Testis (tissue), 3 donors: ENCODE data around the gene LY6G6C. TPM values are rescaled to one million over a fixed set of nuclear protein-coding genes. Genes with fewer than 3 reads are reported as not detected.
"Not testable (repeated sequence)": the region's sequence is repeated elsewhere in the genome, so short reads cannot be mapped to it uniquely, and the experiment has no call there.

ENCODE experiments used
- DNase-seq: peaks from one replicate; pipeline ENCODE4 v3.0.0-alpha.2; 2019
- H3K27ac ChIP-seq, 2 donors: fragments of 200-600 bp; sonication (generic); one replicate each; pipeline ENCODE4 v1.5.1; 2019
- H3K27me3 ChIP-seq: fragments of 200-600 bp; sonication (generic); one replicate; pipeline ENCODE4 v1.5.1; 2019
- H3K36me3 ChIP-seq: fragments of 200-600 bp; sonication (generic); one replicate; pipeline ENCODE4 v1.5.1; 2017; ENCODE audit warnings: low read depth; ENCODE audit errors: missing control alignments
- H3K4me1 ChIP-seq: fragments of 200-600 bp; sonication (generic); one replicate; pipeline ENCODE4 v1.5.1; 2019
- H3K4me3 ChIP-seq, 2 donors: fragments of 200-600 bp; sonication (generic); one replicate each; pipeline ENCODE4 v1.5.1; 2017 to 2019
- H3K9me3 ChIP-seq: fragments of 200-600 bp; sonication (generic); one replicate; pipeline ENCODE4 v1.5.1; 2017
- POLR2A ChIP-seq: fragments of 450-650 bp; IDR thresholded peaks from one replicate; pipeline ENCODE4 v1.6.1; 2017; ENCODE audit warnings: antibody characterized with exemption, mild to moderate bottlenecking, moderate library complexity
- WGBS, 2 donors: methylation state at CpG; one replicate each; pipeline ENCODE4 v1.1.5; 2018; 5-methylcytosine and 5-hydroxymethylcytosine counted together
- intact Hi-C: fragments of 100-400 bp; cut with DNase I; formaldehyde crosslinking; loops from one replicate; pipeline ENCODE4 v1.15.1; 2023; ENCODE audit warnings: low total_unique reads
- polyA plus RNA-seq: library from polyadenylated mRNA; stranded (reverse); fragments of 350-450 nt; fragmentation: Illumina TruSeq; extraction: RNeasy Lipid Tissue Mini Kit (QIAGEN cat#74804); gene quantifications from one replicate; pipeline ENCODE4 v1.2.3, GENCODE V29; 2014; ENCODE audit warnings: low read depth, low replicate concordance; ENCODE audit not compliant: insufficient read depth
- total RNA-seq, 2 donors: library from RNA; depleted of rRNA; stranded (reverse); fragments of >200 nt; gene quantifications; one replicate each; pipeline ENCODE4 v1.2.3, GENCODE V29; 2016
- TF ChIP-seq, protein P1 (sequence below), 3 experiments: fragments of 450-650 bp in 2 of 3; fragments of 200-600 bp in 1 of 3; sonication (generic) in 1 of 3; IDR thresholded peaks; one replicate each; pipeline ENCODE4 v1.5.1; 2016 to 2019; ENCODE audit warnings: antibody characterized with exemption in 3 of 3, mild to moderate bottlenecking in 2 of 3, moderate library complexity in 1 of 3

LY6G6C gene
- total and polyA plus RNA-seq, 3 donors from 2014 or later, result 0.39 to 1.4 TPM; not detected in 1

DNA sequence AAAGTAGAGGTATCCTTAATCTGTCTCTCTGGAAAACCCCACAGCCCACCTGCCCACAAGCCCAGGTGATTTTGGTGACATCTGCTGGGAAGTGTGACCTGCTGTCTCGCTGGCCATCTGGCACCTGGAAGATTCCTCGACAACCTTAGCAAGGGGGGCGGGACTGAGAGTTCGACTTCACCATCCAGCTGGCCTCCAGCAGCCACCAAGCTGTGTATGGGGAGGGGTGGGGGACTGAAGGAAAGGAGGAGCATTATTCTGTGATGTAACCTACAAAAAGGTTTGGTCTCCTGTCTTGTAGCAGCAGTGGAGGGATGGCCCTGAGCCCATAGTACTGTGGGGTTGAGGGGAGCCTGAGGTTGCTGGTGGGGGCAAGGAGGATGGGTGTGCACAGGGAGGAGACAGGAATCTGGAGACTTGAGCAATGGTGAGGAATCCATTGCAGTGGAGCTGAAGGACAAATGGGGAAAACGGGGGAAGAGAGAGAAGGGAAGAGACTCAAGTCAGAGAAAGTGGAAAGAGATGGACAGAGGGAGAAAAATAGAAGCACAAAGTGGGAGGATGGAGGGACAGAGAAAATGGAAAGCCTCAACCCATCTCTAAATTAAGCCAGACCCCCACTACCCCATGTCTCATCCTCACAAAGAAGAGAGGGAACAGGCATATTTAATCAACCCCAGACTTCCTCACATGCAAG, 10.9 kb downstream of the LY6G6C start:
- H3K36me3 ChIP-seq, result no peaks in the 10 kb centered on the region
- H3K27ac ChIP-seq, result no peak overlapping the region
- 69 to 73% methylated on average over 5 of the region's 5 CpGs for WGBS, 2 donors
- no peak for DNase-seq
- H3K4me3 ChIP-seq, result no peak overlapping the region
- H3K9me3 ChIP-seq, result no peaks in the 10 kb centered on the region
- peaks cover 3% of the 10 kb centered on the region for H3K4me1 ChIP-seq
- TF ChIP-seq, protein P1, sequence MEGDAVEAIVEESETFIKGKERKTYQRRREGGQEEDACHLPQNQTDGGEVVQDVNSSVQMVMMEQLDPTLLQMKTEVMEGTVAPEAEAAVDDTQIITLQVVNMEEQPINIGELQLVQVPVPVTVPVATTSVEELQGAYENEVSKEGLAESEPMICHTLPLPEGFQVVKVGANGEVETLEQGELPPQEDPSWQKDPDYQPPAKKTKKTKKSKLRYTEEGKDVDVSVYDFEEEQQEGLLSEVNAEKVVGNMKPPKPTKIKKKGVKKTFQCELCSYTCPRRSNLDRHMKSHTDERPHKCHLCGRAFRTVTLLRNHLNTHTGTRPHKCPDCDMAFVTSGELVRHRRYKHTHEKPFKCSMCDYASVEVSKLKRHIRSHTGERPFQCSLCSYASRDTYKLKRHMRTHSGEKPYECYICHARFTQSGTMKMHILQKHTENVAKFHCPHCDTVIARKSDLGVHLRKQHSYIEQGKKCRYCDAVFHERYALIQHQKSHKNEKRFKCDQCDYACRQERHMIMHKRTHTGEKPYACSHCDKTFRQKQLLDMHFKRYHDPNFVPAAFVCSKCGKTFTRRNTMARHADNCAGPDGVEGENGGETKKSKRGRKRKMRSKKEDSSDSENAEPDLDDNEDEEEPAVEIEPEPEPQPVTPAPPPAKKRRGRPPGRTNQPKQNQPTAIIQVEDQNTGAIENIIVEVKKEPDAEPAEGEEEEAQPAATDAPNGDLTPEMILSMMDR (IDR thresholded peaks at IDR 0.05), result no peak
- TF ChIP-seq POLR2A, result no peak
- intact Hi-C loops, result no loop called here
- H3K27me3 ChIP-seq, result no peaks in the 10 kb centered on the region

DNA sequence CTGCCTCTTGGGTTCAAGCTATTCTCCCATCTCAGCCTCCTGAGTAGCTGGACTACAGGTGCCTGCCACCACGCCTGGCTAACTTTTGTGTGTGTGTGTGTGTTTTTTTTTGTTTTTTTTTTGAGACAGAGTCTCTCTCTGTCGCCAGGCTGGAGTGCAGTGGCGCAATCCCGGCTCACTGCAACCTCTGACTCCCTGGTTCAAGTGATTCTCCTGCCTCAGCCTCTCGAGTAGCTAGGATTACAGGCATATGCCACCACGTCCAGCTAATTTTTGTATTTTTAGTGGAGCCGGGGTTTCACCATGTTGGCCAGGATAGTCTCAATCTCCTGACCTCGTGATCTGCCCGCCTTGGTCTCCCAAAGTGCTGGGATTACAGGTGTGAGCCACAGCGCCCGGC, 12.4 kb downstream of the LY6G6C start:
- intact Hi-C loops, H3K27me3 ChIP-seq, H3K9me3 ChIP-seq, H3K4me1 ChIP-seq, H3K4me3 ChIP-seq, H3K36me3 ChIP-seq, DNase-seq, H3K27ac ChIP-seq: not testable (repeated sequence)
- 91% methylated on average over 11 of the region's 11 CpGs for WGBS, 2 donors

DNA sequence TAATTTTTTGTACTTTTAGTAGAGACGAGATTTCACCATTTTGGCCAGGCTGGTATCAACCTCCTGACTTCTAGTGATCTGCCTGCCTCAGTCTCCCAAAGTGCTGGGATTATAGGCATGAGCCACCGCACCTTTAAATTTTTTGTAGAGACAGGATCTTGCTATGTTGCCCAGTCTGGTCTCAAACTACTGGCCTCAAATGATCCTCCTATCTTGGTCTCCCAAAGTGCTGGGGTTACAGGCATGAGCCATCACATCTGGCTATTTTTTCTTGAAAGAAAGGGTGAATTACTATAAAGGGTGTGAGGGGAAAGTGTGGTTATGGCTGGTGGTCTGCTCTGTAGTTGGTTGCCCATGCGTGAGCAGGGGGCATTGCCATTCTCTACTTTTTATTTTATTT, 13.3 kb downstream of the LY6G6C start:
- no peaks in the 10 kb centered on the region for H3K9me3 ChIP-seq
- no peaks in the 10 kb centered on the region for H3K4me1 ChIP-seq
- WGBS, 2 donors, result 88 to 98% methylated on average over 3 of the region's 3 CpGs
- no peak for DNase-seq
- no peak overlapping the region for H3K27ac ChIP-seq
- H3K36me3 ChIP-seq, result no peaks in the 10 kb centered on the region
- no peak overlapping the region for H3K4me3 ChIP-seq
- TF ChIP-seq, protein P1 (IDR thresholded peaks at IDR 0.05), result no peak
- no peak for TF ChIP-seq POLR2A
- H3K27me3 ChIP-seq, result no peaks in the 10 kb centered on the region
- intact Hi-C loops, result no loop called here

DNA sequence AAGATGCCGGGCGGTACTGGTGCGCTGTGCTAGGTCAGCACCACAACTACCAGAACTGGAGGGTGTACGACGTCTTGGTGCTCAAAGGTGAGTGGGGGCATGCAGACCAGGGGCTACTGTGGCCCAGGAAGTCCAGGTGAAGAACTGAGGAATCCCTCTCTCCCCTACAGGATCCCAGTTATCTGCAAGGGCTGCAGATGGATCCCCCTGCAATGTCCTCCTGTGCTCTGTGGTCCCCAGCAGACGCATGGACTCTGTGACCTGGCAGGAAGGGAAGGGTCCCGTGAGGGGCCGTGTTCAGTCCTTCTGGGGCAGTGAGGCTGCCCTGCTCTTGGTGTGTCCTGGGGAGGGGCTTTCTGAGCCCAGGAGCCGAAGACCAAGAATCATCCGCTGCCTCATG, 13.8 kb downstream of the LY6G6C start:
- Histone ChIP-seq H3K4me3 (no peak overlapping the region), H3K27me3 (no peaks in the 10 kb centered on the region), H3K4me1 (no peaks in the 10 kb centered on the region), H3K27ac (no peak overlapping the region), H3K9me3 (no peaks in the 10 kb centered on the region), H3K36me3 (no peaks in the 10 kb centered on the region)
- TF ChIP-seq POLR2A, result no peak
- TF ChIP-seq, protein P1 (IDR thresholded peaks at IDR 0.05), result no peak
- intact Hi-C loops, result no loop called here
- whole genome bisulfite sequencing, 2 donors, result 83 to 85% methylated on average over 7 to 10 of the region's 10 CpGs
- no peak for DNase-seq

DNA sequence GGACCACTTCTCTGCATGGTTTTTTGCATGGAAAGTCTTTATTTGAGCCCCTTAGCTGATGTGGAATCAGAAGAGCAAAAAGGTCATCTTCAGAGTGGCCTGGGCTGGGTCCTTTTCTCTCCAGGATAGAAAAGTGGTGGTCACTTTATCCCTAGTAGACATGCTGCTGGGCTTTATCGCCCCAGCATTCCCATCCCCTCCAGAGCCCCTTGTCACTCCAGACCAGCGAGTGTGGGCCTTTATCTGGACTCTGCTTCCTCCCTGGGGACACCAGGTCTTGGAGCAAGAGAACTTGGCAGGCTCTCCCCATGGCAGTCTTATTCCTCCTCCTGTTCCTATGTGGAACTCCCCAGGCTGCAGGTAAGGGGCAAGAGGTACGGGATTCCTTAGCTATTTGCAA, 14.9 kb downstream of the LY6G6C start, which contains the start of gene LY6G6F:
TSS of gene LY6G6F (plus strand) at position 268 of the 400 bp plus-strand sequence. CDS start at position 309, 41 bp downstream.
- WGBS, 2 donors, result 36 to 47% methylated on average over 3 of the region's 3 CpGs
- Histone ChIP-seq H3K27me3 (no peaks in the 10 kb centered on the region), H3K36me3 (no peaks in the 10 kb centered on the region), H3K4me3 (no peak within 1 kb of the TSS), H3K4me1 (peaks cover 8% of the 10 kb centered on the region), H3K9me3 (no peaks in the 10 kb centered on the region), H3K27ac (no peak within 1 kb of the TSS)
- DNase-seq, result no peak
- intact Hi-C loops, result no loop called here
- no peak for TF ChIP-seq POLR2A
- TF ChIP-seq, protein P1 (IDR thresholded peaks at IDR 0.05), result no peak
